Neutrophil (primary cell): ENCODE data around the gene POU5F1.
"Not testable (repeated sequence)": the region's sequence is repeated elsewhere in the genome, so short reads cannot be mapped to it uniquely, and the experiment has no call there.

ENCODE experiments used
- H3K27ac ChIP-seq: fragments of 200-600 bp; sonication (generic); 2 replicates; pipeline ENCODE4 v1.5.1; 2016; ENCODE audit warnings: mild to moderate bottlenecking, moderate library complexity
- H3K27me3 ChIP-seq: fragments of 200-600 bp; sonication (generic); 2 replicates; pipeline ENCODE4 v1.6.0; 2016; ENCODE audit warnings: mild to moderate bottlenecking
- H3K36me3 ChIP-seq: fragments of 200-600 bp; sonication (generic); 2 replicates; pipeline ENCODE4 v1.5.1; 2017
- H3K4me1 ChIP-seq, 2 experiments: fragments of 200-600 bp in 1 of 2; sonication (generic) in 1 of 2; 1 replicate in 1 of 2; 2 replicates in 1 of 2; pipeline versions ENCODE4 v1.5.1 to v1.6.1; 2013 to 2016; ENCODE audit warnings: low read depth in 1 of 2, low read length in 1 of 2, mild to moderate bottlenecking in 1 of 2, moderate library complexity in 1 of 2; ENCODE audit not compliant: control insufficient read depth in 1 of 2, insufficient read depth in 1 of 2
- H3K4me3 ChIP-seq, 2 experiments: fragments of 200-600 bp in 1 of 2; sonication (generic) in 1 of 2; 1 replicate in 1 of 2; 2 replicates in 1 of 2; pipeline ENCODE4 v1.5.1; 2013 to 2016; ENCODE audit warnings: low read depth in 1 of 2, low read length in 1 of 2, mild to moderate bottlenecking in 1 of 2, moderate library complexity in 1 of 2
- H3K9me3 ChIP-seq: fragments of 200-600 bp; sonication (generic); 2 replicates; pipeline ENCODE4 v1.5.1; 2016
- CTCF ChIP-seq: fragments of 200-600 bp; sonication (generic); IDR thresholded peaks from 2 replicates; pipeline ENCODE4 v1.5.1; 2016; ENCODE audit warnings: antibody characterized with exemption

POU5F1 gene

DNA sequence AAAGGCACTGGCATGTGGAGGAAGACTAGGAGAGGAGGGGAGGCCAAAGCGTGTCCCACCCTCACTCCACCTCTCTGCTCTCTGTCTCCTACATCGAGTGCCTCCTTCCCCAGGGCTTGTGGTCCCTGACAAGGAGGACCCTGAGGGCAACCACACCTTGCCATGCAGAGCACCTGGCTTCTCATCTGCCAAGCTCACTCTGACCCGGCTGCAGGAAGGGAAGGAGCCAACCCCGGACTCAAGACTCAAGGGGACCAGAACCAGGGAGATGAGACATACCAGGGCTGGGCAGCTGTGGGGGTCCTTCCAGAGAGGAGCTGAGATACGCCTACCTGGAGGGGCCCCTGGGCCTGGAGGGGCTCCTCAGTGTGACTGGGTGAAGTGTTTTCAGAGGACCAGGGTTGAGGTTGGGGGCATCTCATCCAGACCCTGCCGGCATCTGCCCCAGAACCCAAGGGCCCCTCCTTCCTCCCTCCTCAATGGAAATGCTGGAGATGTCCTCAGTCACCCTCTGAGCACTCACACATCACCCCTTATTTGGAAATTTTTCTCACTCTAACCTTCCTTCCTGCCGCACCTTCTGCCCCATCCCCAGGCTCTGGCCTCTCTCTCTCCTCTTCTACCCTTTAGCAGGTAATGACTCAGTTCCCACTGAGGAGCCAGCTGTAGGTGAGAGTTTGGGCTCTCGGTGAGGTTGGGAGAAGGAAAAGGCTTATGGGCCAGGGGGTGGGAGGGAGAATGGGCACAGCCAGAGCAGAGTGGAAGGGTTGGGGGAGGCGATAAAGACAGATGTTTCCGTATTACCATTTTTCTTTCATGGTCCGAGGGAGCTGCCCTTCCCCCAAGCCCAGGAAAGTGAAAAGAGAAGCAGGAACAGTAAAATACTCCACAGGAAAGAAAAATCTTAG, 32.0 kb upstream of the POU5F1 start:
- TF ChIP-seq CTCF, result no peak
- Histone ChIP-seq H3K27me3 (no peaks in the 10 kb centered on the region), H3K4me1 (peaks cover 63 to 82% of the 10 kb centered on the region in 2 experiments), H3K36me3 (peaks cover 40% of the 10 kb centered on the region), H3K4me3 (peak overlapping the region; percentile 83 to 95), H3K9me3 (no peaks in the 10 kb centered on the region), H3K27ac (peak overlapping the region; percentile 99)

DNA sequence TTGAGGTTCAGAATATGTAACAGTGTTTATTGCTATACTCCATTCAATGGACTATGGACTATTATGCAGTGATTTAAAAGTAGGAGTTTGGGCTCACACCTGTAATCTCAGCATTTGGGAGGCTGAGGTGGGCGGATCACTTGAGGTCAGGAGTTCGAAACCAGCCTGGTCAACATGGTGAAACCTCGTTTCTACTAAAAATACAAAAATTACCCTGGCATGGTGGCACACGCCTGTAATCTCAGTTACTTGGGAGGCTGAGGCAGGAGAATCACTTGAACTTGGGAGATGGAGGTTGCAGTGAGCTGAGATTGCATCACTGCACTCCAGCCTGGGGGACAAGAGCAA, 28.6 kb upstream of the POU5F1 start:
- H3K27me3 ChIP-seq, H3K9me3 ChIP-seq: not testable (repeated sequence)
- Histone ChIP-seq H3K27ac (peak overlapping the region; percentile 99), H3K36me3 (peaks cover 42% of the 10 kb centered on the region), H3K4me3 (peak overlapping the region; percentile 95 to 99), H3K4me1 (peaks cover 57 to 73% of the 10 kb centered on the region in 2 experiments)

- Histone ChIP-seq H3K4me1 (peaks cover 56 to 68% of the 10 kb centered on the region in 2 experiments), H3K27me3 (no peaks in the 10 kb centered on the region), H3K36me3 (peaks cover 49% of the 10 kb centered on the region), H3K27ac (peak overlapping the region; percentile 99), H3K4me3 (peak overlapping the region; percentile 95 to 99), H3K9me3 (no peaks in the 10 kb centered on the region)
- peak; percentile 51 for TF ChIP-seq CTCF
Measured at GRCh38 chr6:31197559-31198305, 27.2 kb upstream of the POU5F1 start.

- peak overlapping the region; percentile 95 to 99 for H3K4me3 ChIP-seq
- not testable (repeated sequence) for H3K27me3 ChIP-seq, H3K9me3 ChIP-seq
- peaks cover 38% of the 10 kb centered on the region for H3K36me3 ChIP-seq
- peak overlapping the region; percentile 99 for H3K27ac ChIP-seq
- peaks cover 55 to 59% of the 10 kb centered on the region in 2 experiments for H3K4me1 ChIP-seq
Measured at GRCh38 chr6:31196251-31197022, 26.0 kb upstream of the POU5F1 start.

GRCh38 chr6:31195308-31195979, 25.0 kb upstream of the POU5F1 start:
- not testable (repeated sequence) for H3K9me3 ChIP-seq, H3K27me3 ChIP-seq
- H3K27ac ChIP-seq, result peak overlapping the region; percentile 99
- peak overlapping the region; percentile 95 to 99 for H3K4me3 ChIP-seq
- H3K36me3 ChIP-seq, result peaks cover 35% of the 10 kb centered on the region
- peaks cover 45 to 50% of the 10 kb centered on the region in 2 experiments for H3K4me1 ChIP-seq

DNA sequence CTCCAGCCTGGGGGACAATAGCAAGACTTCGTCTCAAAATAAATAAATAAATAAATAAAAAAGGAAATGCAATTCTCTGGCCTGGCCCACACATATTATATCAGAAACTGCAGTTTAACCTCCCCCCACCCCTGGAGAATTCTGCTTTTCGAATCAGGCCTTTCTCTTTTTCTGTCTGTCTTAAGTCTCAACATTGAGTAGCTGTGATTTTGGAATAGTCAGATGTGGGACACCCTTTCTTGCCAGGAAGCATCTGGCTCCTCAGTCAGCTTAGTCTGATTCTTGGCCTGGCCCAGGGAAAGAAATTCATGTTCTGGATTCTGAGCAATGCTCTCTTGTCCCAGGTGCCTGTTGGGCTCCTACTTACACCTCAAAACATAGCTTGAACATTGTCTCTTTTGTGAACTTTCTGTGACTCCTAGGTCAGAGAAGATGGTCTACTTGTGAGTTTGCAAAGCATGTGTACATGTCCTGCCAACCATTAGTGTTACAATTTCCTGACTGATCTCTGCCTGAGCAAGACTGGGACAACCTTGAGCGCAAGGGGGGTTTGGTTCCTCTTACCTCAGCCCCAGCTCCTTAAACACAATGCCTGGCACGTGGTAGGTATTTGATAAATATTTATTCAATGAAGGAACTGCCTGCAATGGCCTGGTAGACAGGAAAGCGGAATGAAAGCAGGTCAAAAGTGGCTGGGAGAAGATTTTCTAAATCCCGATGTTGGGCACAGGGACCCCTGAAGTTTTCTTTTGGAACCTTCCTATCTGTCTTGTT, 23.8 kb upstream of the POU5F1 start:
- Histone ChIP-seq H3K4me3 (peak overlapping the region; percentile 0 to 30), H3K9me3 (no peaks in the 10 kb centered on the region), H3K4me1 (peaks cover 38 to 41% of the 10 kb centered on the region in 2 experiments), H3K36me3 (peaks cover 36% of the 10 kb centered on the region), H3K27ac (peak overlapping the region; percentile 73), H3K27me3 (no peaks in the 10 kb centered on the region)
- TF ChIP-seq CTCF, result no peak
